GM19025 (cell line): ENCODE data around the gene MRPS34.
"Not testable (repeated sequence)": the region's sequence is repeated elsewhere in the genome, so short reads cannot be mapped to it uniquely, and the experiment has no call there.

Experiments used
- ATAC-seq: cut with Tn5 transposase; IDR thresholded peaks from one replicate; pipeline ENCODE4 v1.9.1; 2021; ENCODE audit warnings: mild to moderate bottlenecking, low read depth, moderate library complexity; ENCODE audit not compliant: unreplicated experiment

MRPS34 gene

DNA sequence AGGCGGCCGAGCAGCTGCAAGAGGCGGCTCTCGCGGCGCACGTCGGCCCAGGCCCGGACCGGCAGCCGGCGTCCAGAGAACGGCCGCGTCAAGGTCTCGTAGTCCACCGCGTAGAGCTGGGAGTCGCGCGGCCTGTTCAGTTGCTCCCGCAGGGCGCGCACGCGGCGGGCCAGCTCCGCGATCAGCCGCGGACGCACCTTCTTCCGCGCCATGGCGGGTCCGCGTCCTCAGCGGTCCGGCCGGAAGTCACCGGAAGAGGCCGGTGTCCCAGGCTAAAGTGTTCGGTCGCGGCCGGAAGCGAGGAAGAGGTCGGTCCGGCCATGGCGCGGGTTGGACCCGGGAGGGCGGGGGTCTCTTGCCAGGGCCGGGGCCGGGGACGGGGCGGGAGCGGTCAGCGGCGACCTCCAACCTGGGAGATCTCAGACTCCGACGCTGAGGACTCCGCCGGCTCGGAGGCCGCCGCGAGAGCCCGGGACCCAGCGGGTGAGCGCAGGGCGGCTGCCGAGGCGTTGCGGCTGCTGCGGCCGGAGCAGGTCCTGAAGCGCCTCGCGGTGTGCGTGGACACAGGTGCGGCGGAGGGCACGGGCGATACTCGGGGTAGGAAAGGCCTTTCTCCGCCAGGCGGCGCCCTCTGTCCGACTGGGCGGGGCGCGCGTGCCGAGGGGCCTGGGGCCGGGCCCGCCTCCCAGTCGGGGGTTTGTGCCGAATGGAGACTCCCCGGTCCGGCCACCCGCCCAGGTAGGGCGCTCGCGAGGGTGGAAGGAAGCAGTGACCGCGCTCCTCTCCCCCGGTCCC lies at the start of gene MRPS34:
TSS of gene MRPS34 (minus strand) at position 227 of the 795 bp plus-strand sequence. CDS start at position 212, 15 bp downstream.
- ATAC-seq = peak; percentile 41

DNA sequence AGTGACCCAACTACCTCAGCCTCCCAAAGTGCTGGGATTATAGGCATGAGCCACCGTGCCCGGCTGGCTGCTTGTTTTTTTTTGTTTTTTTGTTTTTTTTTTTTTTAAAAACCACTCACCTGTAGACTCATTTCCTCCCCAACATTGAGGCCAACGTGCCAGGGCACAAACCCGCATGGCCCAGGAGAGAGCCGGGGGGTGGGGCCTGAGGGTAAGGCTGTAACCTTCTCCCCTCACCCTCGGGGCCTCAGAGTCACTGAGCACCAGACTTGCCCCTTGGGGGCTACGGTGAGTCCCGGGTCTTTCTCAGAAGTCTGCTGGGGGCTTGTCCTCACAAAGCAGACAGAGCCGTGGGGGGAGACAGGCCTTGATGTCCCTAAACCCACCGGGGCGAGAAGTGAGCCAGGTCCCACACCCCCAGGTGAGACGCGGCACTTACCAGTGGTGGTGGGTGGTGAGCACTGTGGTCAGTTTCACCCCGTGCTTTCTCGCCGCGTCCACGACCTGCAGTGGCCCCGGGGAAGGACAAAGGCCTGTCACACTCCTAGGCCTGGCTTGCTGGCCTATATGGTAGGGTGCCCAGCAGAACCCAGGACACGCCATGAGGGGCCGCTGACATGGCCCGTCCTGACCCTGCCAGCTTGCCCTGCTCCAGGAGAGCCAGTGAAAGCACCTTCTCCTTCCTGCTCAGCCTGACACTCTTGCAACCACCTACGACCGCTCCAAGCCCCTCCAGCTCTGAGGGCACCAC lies 49.1 kb upstream of the MRPS34 start:
- ATAC-seq = no peak

DNA sequence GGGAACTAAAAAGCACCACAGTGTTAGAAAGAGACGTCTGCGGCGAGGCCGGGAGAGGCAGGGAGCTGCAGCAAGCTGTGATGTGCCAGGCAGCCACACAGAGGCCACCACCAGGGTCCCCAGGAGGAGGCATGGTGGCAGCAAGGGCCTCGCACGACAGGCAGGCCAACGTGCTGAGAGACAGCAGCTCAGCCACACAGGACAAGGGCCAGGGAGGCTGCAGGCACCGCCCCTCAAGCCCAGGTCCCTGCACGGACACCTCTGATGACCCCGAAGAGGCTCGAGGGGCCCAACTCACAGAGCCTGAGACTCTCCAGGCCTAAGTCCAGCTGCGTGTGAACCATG lies 48.0 kb upstream of the MRPS34 start:
- ATAC-seq = no peak

DNA sequence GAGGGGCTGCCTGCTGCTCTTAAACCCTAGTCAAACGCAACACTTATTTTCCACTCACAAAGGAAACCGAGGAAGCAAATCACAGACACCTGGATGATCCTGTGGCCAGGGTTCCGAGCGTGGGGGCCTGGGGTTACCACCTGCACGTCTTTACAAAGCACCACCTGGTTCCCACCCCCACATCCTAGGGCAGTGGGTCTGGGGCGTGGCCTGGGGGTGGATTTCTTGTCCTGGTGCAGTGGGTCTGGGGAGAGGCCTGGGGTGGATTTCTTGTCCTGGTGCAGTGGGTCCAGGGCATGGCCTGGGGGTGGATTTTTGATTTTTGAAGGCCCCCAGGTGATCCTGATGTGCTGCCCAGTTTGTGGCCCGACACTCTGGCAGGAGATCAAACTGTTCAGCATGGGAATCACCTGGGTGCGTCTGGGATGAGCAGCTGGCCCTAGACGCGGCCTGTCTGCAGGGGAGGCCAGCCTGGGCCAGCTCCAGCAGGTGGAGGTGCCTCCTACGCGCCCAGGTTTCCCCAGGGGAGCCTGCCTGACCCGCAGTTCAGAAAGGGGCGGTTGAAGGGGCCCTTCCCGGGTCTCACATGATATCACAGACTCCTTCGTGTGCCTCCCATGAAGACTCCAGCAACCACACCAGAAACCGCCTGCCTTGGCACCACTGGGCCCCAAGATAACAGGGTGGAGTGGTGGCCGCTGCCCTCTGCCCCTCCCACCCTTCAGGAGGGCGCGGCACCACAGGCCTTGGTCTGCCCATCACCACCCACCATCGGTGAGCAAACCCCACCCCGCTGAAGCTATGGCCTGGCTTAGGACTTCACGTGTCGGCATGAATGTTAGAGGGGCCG lies 47.4 kb upstream of the MRPS34 start:
- ATAC-seq = no peak

DNA sequence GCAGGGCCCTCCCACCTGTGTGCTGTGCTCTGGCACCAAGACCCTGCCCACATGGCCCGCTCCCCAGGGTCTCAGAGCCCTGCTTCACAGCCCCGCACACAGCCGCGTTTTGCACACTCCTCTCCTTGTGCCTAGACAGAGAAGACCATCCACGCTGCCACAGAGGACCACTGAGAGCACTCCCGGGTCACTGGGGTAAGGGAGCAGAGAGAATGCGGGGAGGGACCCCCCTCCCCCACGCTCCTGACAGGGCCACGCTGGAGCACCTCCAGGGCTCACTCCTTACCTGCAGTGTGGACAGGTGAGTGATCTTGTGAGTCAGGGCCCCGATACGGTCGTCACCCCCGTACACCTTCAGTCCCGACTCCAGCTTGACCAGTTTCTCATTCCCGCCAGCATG lies 46.7 kb upstream of the MRPS34 start:
- ATAC-seq = no peak

DNA sequence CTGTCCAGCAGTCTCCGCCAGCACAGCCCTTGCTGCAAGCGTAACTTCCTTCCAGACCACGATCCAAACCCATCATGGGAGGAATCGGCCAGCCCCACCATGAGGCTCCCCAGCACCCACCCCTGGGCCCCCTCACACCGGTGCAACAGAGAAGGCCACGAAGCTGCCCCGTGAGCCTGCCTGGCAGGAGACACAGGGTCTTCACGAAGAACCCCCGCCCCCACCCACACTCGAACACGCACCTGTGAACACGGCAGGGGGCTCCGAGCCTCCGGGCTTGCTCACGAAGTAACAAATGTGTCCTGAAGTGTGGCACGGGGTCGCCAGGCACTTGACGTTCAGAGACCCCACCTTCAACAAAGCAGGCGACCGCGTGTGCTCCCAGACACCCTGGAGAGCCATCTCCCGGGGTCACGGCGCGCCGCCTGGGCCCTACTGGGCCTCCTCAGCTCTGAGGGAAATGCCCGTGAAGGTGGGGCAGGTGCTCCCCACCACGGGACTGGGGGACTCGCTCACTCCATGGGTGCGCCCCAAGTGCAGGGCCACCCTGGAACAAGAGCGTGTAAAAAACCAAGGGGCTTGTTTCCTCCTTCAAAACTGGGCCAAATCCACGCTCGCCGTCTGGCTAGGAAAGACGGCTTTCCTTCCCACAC lies 46.1 kb upstream of the MRPS34 start:
- ATAC-seq = no peak

DNA sequence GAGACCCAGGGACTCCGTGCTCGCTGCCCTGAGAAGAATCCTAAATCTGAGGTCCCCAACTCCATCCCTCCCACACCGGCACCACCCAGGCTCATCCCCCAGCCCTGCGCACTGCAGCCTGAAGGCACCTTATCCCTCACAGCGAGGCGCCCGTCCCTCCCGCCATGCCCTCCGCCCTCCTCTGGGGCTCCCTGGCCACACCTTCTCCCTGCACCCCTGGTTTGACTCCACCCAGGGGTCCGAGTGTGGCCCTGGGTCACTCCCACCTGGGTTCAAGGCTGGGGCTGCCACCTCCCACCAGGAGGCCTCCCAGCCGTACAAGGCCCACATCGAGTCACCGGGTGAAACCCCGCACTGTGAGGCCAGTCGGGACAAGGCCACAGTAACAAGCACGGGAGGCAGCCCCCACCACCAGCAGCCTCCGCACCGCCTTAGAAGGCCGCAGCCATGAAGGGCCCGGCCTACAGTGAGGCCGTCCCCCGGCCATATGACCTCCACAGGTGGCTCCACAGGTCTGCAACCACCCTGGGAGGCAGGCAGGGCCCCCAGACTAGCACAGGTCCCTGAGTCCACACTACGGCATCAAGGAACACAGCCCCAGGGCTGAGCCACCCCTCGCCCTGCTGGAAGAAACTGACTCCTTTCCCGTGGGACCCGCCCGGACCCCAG lies 45.4 kb upstream of the MRPS34 start:
- no peak for ATAC-seq

DNA sequence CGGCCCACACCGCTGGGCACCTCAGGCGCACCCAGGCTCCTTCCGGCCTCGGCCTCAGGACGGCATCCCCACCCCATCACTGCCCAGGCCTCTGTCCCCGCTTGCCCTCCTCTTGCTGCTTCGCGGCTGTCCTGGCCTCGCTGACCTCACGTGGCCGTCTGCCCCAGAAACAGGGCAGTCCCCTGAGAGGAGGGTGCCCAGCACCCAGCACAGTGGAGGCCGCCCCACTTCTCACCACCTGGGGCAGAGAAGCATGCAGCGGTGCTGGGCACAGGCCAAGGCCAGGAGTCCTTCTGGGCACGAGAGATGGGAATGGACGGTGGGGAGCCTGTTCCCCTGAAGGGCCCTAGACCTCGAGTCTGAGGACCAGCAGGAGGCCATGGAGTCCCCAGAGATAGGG lies 44.8 kb upstream of the MRPS34 start:
- no peak for ATAC-seq

DNA sequence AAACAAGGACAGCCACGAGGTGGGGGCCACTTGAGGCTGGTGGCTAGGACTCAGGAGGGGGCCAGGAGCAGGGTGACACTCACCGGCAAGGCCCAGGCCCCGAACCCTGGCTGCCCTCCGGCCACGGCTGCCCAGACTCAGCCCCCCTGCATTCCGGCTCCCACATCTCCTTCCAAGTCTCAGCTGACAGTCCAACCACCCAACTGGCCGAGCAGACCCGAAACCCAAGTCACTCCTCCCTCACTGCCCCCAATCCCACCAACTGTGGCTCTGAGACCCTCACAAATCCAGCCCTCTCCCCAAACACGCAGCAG lies 44.3 kb upstream of the MRPS34 start:
- ATAC-seq = no peak

DNA sequence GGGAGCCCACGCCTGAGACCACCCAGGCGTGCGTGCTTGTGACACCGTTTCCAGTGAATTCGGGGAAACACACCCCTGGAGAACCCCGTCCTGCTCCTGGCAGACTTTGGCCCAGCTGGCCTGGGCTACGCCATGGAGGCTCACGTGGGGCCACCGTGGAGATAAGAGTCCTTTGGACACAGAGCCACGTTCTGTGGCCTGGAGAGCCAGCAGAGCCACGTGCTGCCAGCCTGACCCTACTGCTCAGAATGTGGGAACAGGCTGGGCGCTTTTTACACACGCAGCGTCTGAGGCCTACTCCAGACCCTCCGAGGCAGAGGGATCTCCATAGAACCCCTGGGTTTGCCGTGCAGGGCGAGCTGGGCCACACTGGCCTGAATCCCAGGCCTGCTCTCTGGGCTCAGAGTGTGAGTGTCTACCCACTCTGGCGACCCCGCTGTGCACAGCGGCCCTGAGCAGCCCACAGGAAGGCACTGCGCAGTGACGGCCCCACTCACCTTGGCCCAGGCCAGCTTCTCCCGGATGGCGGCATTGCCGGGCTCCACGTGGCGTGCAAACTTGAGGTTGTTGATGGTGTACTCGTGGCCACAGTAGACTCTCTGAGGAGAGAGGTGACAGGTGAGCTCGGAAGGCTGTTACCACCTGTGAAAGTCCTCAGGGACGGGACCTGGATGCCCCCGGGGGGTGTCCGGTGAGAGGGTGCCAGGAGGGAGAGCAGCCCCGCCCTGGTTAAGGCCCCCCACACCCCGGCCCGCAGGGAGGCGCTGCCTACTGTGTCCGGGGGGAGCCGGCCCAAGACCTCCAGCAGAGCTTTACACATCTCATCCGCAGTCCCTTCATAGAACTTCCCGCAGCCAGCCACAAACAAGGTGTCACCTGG lies 43.7 kb upstream of the MRPS34 start:
- ATAC-seq = no peak

DNA sequence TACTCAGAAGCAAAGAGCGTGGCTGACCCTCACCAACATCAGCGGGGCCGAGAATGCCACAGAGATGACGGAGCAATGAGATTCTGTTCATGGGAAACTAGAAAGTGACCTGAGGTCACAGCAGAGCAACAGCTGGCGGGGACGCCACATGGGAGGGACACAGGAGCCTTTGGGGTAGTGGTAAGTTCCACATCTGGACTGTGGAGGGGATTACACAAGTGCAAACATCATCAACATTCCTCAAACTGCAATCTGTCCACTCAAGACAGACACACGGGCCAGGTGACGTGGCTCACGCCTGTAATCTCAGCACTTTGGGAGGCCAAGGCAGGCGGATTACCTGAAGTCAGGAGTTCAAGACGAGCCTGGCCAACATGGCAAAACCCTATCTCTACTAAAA lies 42.5 kb upstream of the MRPS34 start:
- no peak for ATAC-seq

DNA sequence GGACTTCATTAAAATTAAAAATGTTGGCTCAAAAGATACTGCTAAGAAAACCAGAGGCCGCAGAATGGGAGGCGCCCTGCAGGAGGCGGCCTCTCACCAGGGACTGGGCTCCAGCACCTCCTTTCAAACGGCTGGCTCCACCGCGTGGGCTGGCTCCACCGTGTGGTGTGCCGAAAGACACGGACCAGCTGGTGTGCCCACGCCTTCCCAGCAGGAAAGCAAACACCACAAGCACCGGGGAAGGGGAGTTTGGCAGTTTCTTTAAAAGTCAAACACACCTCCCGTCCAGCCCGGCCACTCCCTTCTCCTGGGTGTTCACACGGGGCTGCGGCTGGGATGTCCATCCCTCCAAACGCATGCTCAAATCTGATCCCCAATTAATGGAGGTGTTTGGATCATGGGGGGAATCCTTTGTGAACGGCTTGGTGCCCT lies 39.8 kb upstream of the MRPS34 start:
- ATAC-seq = no peak

DNA sequence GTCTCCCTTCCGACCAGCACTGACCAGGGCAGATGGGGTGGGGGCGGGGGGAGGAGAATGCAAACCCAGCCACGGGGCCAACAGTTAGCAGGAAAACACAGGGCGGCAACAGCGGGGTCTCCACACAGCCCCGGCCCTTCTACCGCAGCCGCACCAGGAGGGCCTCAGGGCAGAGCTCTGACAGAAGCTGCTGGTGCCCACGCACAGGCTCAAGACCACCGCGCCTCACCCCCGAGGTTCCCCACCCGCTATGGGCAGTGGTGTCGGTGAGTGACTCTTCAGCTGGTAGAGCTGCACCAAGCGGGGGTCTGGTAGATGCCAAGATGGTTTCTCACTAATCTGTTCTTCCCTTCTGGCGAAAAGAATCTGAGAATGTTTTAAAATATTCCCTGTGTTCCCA lies 37.6 kb upstream of the MRPS34 start:
- no peak for ATAC-seq

DNA sequence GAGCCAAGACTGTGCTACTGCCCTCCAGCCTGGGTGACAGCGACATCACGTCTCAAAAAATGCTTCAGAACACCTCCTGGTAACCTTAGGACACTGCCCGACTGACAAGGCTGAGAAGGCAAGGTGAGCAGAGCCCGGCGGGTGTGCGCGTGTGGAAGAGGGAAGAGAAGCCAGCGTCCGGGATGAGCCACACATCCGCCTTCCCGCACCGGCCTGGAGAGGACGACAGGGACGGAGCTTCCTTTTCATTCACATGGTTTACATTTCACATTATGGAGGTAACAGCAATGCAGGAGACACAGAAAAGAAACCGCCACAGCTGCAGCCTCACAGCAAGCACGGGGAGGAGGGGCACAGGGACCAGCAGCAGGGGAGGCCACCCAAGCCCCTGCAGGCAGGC lies 37.2 kb upstream of the MRPS34 start:
- ATAC-seq = no peak

DNA sequence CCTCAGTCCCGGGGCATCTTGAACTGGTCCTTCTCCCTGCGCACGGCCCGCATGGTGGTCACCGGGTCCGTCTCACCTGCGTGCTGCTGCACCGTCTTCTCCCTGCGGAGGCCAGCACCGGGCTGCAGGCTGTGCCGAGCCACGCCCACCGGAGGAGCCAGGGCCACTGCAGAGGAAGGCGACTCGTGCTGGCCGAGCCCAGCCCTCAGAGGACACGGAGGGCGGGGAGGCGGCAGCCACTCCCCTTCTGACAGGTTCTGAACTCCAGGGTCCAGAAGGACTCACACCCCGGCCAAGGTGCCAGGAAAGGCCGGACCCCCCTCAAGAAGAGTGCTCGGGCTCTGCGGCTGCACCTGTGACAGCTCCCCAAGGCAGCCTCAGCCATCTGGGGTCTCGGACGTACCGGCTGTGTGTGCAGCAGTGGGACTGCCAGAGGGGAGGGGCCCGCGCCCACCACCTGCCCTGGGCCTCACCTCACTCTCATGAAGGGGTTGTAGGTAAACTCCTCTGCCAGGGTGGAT lies 36.4 kb upstream of the MRPS34 start:
- ATAC-seq = no peak

DNA sequence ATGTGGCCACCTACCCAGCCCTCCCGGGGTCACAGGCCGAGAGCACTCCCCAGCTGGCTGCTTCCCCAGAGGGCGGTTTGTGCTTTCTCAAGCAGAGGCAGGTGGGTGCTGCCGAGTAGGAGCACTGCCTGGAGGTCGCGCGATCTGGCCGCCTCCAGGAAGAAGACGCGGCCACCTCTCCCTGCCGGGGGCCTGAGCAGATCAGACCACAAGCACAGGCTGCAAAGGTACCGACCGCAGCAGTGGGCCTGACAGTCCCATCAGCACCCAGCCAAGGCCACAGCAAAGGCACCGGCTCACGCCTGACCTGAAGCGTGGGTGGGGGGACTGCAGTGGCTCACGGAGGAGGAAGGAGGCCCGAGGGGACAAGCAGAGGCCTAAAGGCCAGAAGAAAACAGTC lies 35.8 kb upstream of the MRPS34 start:
- ATAC-seq = no peak

DNA sequence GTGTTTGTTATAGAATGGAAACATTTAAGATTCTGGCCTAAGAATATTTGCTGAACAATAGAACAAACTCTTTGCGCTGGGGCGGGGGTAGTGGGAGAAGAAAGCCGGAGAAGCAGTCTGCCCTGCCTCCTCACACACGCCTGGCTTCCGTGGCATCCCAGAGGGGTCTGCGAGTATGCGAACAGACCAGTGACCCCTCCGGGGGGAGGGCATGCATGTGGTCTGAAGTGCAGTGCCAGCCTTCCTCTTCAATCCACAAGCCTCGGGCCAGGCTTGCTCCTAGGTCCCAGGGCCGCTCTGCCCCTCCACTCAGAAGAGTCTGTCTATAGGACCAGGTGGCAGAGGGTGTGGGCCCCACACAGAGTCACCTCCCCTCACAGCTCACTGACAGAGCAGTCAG lies 34.7 kb upstream of the MRPS34 start:
- ATAC-seq = no peak

DNA sequence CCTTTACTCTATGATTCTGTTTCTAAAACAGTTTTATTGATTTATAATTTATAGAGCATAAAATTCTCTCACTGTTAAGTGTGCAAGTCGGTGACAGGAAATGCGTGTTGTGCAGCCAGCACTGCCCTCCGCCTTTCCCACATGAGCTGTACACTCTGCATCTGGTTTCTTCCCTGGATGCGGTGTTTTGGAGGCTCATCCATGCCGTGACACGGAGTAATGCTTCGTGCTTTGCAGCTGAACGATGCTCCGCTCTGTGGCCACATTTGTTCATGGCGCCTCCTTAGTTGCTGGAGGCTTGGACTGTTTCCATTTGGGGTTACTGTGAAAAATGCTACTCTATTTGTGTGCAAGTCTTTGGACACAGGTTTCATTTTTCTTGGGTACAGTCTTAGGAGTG lies 27.8 kb upstream of the MRPS34 start:
- ATAC-seq = no peak

DNA sequence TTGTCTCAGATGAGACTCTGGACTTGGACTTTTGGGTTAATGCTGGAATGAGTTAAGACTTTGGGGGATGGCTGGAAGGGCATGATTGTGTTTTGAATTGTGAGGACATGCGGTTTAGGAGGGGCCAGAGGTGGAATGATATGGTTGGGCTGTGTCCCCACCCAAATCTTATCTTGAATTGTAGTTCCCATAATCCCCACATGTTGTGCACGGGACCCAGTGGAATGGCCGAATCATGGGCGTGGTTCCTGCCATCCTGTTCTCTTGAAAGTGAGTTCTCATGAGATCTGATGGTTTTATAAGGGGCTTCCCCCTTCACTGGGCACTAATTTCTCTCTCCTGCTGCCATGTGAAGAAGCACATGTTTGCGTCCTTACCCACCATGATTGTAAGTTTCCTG lies 26.3 kb upstream of the MRPS34 start:
- ATAC-seq = not testable (repeated sequence)
